GM19324 (cell line): ENCODE measurements around the gene PMF1.

Experiments used
- ATAC-seq: cut with Tn5 transposase; IDR thresholded peaks from one replicate; pipeline ENCODE4 v1.9.1; 2021; ENCODE audit warnings: mild to moderate bottlenecking, moderate library complexity; ENCODE audit not compliant: unreplicated experiment, low FRiP score

Gene PMF1

GRCh38 chr1:156260896-156261295, 48.1 kb downstream of the PMF1 start:
- no peak for ATAC-seq

GRCh38 chr1:156262461-156263287, 49.9 kb downstream of the PMF1 start:
- no peak for ATAC-seq

GRCh38 chr1:156263288-156263655, 50.5 kb downstream of the PMF1 start:
- ATAC-seq: no peak

GRCh38 chr1:156266051-156266450, 53.2 kb downstream of the PMF1 start:
- ATAC-seq: no peak

GRCh38 chr1:156268336-156268735, 55.5 kb downstream of the PMF1 start:
- no peak for ATAC-seq

- no peak for ATAC-seq
Measured at GRCh38 chr1:156270314-156270713, 57.5 kb downstream of the PMF1 start.

GRCh38 chr1:156276532-156276931, 63.7 kb downstream of the PMF1 start:
- no peak for ATAC-seq

- no peak for ATAC-seq
Measured at GRCh38 chr1:156276966-156277381, 64.2 kb downstream of the PMF1 start.

- ATAC-seq: no peak
Measured at GRCh38 chr1:156279837-156280236, 67.0 kb downstream of the PMF1 start.

- ATAC-seq: no peak
Measured at GRCh38 chr1:156281281-156281680, 68.5 kb downstream of the PMF1 start.

- peak; percentile 6 for ATAC-seq
Measured at GRCh38 chr1:156281693-156282478, 69.1 kb downstream of the PMF1 start.

- peak; percentile 89 for ATAC-seq
Measured at GRCh38 chr1:156282479-156283222, 69.8 kb downstream of the PMF1 start, which contains the start of gene SMG5. Gene SMG5 (minus strand): TSS chr1:156282825. CDS start chr1:156282680, 145 bp downstream.

GRCh38 chr1:156283521-156283920, 70.7 kb downstream of the PMF1 start:
- ATAC-seq: no peak

- ATAC-seq: no peak
Measured at GRCh38 chr1:156284112-156284511, 71.3 kb downstream of the PMF1 start, which contains the start of gene TMEM79. Gene TMEM79 (plus strand): TSS chr1:156284325. CDS start chr1:156285227, 902 bp downstream.

- ATAC-seq: no peak
Measured at GRCh38 chr1:156284757-156285156, 72.0 kb downstream of the PMF1 start.

- no peak for ATAC-seq
Measured at GRCh38 chr1:156285437-156285836, 72.6 kb downstream of the PMF1 start.

GRCh38 chr1:156286061-156286460, 73.3 kb downstream of the PMF1 start:
- no peak for ATAC-seq
